BLaER1 (cell line): ENCODE measurements around the gene RGMA.
"Not testable (repeated sequence)": the region's sequence is repeated elsewhere in the genome, so short reads cannot be mapped to it uniquely, and the experiment has no call there.

Source experiments
- H3K27ac ChIP-seq: shearing (Covaris generic); formaldehyde crosslinking; 2 replicates; pipeline ENCODE4 v1.8.1; 2022
- H3K27me3 ChIP-seq: shearing (Covaris generic); formaldehyde crosslinking; 2 replicates; pipeline ENCODE4 v1.8.1; 2022
- H3K36me3 ChIP-seq: shearing (Covaris generic); formaldehyde crosslinking; 2 replicates; pipeline ENCODE4 v1.8.1; 2022
- H3K4me1 ChIP-seq: shearing (Covaris generic); formaldehyde crosslinking; 2 replicates; pipeline ENCODE4 v1.8.1; 2022
- H3K4me2 ChIP-seq: shearing (Covaris generic); formaldehyde crosslinking; 2 replicates; pipeline ENCODE4 v1.8.1; 2022
- H3K4me3 ChIP-seq: shearing (Covaris generic); formaldehyde crosslinking; 2 replicates; pipeline ENCODE4 v1.8.1; 2022
- H3K9ac ChIP-seq: shearing (Covaris generic); formaldehyde crosslinking; 2 replicates; pipeline ENCODE4 v1.8.1; 2022
- H3K9me3 ChIP-seq: shearing (Covaris generic); formaldehyde crosslinking; 2 replicates; pipeline ENCODE4 v1.8.1; 2022
- H4K20me1 ChIP-seq: shearing (Covaris generic); formaldehyde crosslinking; 2 replicates; pipeline ENCODE4 v1.8.1; 2022
- Cebpa-rat ChIP-seq: shearing (Covaris generic); IDR thresholded peaks from 2 replicates; pipeline ENCODE4 v1.8.1; 2022

The RGMA gene

DNA sequence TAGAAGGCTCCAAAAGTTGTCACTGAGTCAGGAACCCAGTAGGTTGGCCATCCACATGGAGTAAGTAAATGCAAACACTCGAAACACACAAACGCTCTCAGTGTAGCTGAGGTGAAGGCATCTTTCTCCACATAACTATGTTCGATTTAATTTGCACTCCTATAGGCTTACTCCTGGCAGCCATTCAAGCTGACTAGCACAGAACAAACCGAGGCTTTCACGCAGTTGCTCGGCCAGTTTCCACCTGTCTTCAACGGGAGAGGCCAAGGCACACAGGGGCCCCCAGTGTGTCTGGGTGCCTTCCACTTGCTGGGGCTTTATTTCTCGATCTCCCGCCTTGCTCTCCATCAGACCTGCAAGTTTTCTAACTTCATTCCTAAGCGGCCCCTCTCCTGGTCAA, 18.9 kb downstream of the RGMA start:
- Histone ChIP-seq H3K9me3 (no peaks in the 10 kb centered on the region), H3K4me1 (peaks cover 86% of the 10 kb centered on the region), H3K9ac (no peak overlapping the region), H3K4me3 (no peak overlapping the region), H3K27ac (no peak overlapping the region), H4K20me1 (peaks cover 100% of the 10 kb centered on the region), H3K27me3 (no peaks in the 10 kb centered on the region), H3K4me2 (no peak overlapping the region), H3K36me3 (peaks cover 66% of the 10 kb centered on the region)
- TF ChIP-seq Cebpa-rat: no peak

DNA sequence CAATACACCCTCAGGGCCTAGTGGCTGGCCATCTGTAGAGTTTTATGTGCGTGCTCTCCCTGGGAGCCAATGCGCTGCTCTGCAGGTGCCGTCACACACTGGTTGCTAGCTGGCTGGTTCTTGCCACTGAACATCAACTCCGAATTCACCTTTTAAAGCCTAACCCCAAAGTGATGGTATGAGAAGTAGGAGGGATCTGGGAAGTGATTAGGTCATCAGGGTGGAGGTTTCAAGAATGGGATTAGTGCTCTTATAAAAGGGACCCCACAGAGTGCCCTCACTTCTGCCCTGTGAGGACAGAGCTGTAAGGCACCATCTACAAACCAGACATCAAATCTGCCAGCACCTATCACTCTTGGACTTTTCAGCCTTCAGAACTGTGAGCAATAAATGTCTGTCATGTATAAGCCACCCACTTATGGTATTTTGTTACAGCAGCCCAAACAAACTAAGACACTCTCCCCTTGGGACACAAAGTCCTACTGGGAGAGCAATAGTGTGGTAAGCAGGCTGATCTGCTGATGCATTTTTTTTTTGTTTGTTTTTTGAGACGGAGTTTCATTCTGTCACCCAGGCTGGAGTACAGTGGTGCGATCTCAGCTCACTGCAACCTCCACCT, 20.3 kb downstream of the RGMA start:
- Histone ChIP-seq H3K36me3 (peaks cover 80% of the 10 kb centered on the region), H4K20me1 (peaks cover 100% of the 10 kb centered on the region), H3K4me1 (peaks cover 86% of the 10 kb centered on the region), H3K9ac (no peak overlapping the region), H3K4me2 (no peak overlapping the region), H3K27ac (no peak overlapping the region), H3K4me3 (no peak overlapping the region), H3K9me3 (no peaks in the 10 kb centered on the region), H3K27me3 (no peaks in the 10 kb centered on the region)
- TF ChIP-seq Cebpa-rat: no peak

DNA sequence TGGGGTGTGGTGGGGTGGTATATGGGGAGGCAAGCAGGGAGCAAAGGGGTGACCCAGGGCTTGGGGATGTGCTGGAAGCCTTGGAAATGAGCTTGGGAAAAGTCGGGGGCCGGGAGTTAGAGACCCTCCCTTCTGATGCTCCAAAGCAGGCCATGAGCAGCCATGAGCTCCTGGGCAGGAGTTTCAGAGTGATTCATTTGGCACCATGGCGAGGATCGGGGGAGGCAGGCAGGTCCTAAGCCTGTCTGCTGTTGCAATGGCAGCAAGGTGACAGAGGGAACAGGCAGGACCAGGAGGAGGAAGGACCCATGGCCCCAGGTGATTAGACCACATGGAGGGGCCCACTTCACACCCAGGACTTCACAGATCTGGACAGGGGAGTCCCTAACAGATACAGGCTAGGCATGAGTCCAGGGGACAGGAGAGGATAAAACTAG, 21.3 kb downstream of the RGMA start:
- Histone ChIP-seq H3K4me2 (no peak overlapping the region), H3K9me3 (no peaks in the 10 kb centered on the region), H3K27me3 (no peaks in the 10 kb centered on the region), H3K4me1 (peaks cover 88% of the 10 kb centered on the region), H3K9ac (no peak overlapping the region), H3K36me3 (peaks cover 87% of the 10 kb centered on the region), H4K20me1 (peaks cover 100% of the 10 kb centered on the region), H3K27ac (no peak overlapping the region), H3K4me3 (no peak overlapping the region)
- no peak for TF ChIP-seq Cebpa-rat

- Histone ChIP-seq H3K27me3 (no peaks in the 10 kb centered on the region), H3K9ac (no peak overlapping the region), H4K20me1 (peaks cover 100% of the 10 kb centered on the region), H3K36me3 (peaks cover 87% of the 10 kb centered on the region), H3K9me3 (no peaks in the 10 kb centered on the region), H3K4me1 (peaks cover 88% of the 10 kb centered on the region), H3K27ac (no peak overlapping the region), H3K4me3 (no peak overlapping the region), H3K4me2 (no peak overlapping the region)
- no peak for TF ChIP-seq Cebpa-rat
Observed at GRCh38 chr15:93066834-93067648, 22.0 kb downstream of the RGMA start.

- Histone ChIP-seq H3K27ac (no peak overlapping the region), H3K27me3 (no peaks in the 10 kb centered on the region), H3K9ac (no peak overlapping the region), H3K4me2 (peak overlapping the region; percentile 73; the same call in 1 of the 2 replicates), H3K9me3 (no peaks in the 10 kb centered on the region), H4K20me1 (peaks cover 100% of the 10 kb centered on the region), H3K4me1 (peaks cover 88% of the 10 kb centered on the region), H3K4me3 (no peak overlapping the region), H3K36me3 (peaks cover 83% of the 10 kb centered on the region)
- TF ChIP-seq Cebpa-rat: no peak
Observed at GRCh38 chr15:93066224-93066681, 22.8 kb downstream of the RGMA start.

GRCh38 chr15:93065641-93066045, 23.4 kb downstream of the RGMA start:
- no peak overlapping the region for H3K4me3 ChIP-seq
- H3K9me3 ChIP-seq: no peaks in the 10 kb centered on the region
- H3K4me2 ChIP-seq: peak overlapping the region; percentile 73
- H3K4me1 ChIP-seq: peaks cover 88% of the 10 kb centered on the region
- H3K9ac ChIP-seq: peak overlapping the region; percentile 43; the same call in 1 of the 2 replicates
- peaks cover 83% of the 10 kb centered on the region for H3K36me3 ChIP-seq
- H3K27me3 ChIP-seq: no peaks in the 10 kb centered on the region
- H3K27ac ChIP-seq: peak overlapping the region; percentile 22; the same call in 1 of the 2 replicates
- no peak for TF ChIP-seq Cebpa-rat
- peaks cover 100% of the 10 kb centered on the region for H4K20me1 ChIP-seq

- TF ChIP-seq Cebpa-rat: no peak
- Histone ChIP-seq H3K4me3 (0 out of 2 replicates have a peak overlapping the region, but pooled peaks have one; percentile 11), H3K9me3 (no peaks in the 10 kb centered on the region), H3K4me2 (peak overlapping the region; percentile 73), H3K36me3 (peaks cover 83% of the 10 kb centered on the region), H3K4me1 (peaks cover 82% of the 10 kb centered on the region), H3K9ac (peak overlapping the region; percentile 38; the same call in 1 of the 2 replicates), H3K27me3 (no peaks in the 10 kb centered on the region), H4K20me1 (peaks cover 100% of the 10 kb centered on the region), H3K27ac (peak overlapping the region; percentile 59)
Observed at GRCh38 chr15:93063796-93064690, 25.0 kb downstream of the RGMA start.

DNA sequence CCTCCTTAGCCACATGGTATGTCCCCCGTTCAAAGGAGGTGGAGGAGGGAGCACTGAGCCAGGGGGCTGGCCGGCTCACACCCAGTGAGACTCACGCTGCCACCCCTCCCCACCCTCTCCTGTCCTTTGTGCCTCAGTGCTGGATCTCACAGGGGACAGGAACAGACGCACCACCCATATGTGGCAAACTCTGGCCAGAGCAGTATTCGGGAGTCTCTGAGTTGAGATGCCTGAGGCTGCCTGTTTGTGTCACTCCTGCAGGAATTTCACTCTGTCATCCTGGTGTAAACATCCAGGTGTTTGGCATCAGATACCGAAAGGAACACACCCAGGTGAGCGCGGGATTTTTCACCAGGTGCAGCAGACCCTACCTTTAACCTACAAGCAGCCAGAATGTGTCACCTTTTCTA, 25.7 kb downstream of the RGMA start:
- Histone ChIP-seq H3K36me3 (peaks cover 81% of the 10 kb centered on the region), H3K4me3 (0 out of 2 replicates have a peak overlapping the region, but pooled peaks have one; percentile 11), H3K27me3 (no peaks in the 10 kb centered on the region), H3K9ac (peak overlapping the region; percentile 38), H3K9me3 (no peaks in the 10 kb centered on the region), H3K4me2 (peak overlapping the region; percentile 73), H4K20me1 (peaks cover 100% of the 10 kb centered on the region), H3K4me1 (peaks cover 79% of the 10 kb centered on the region), H3K27ac (peak overlapping the region; percentile 59; the same call in 1 of the 2 replicates)
- no peak for TF ChIP-seq Cebpa-rat

- peak overlapping the region; percentile 73 for H3K4me2 ChIP-seq
- not testable (repeated sequence) for H3K27me3 ChIP-seq, H3K9me3 ChIP-seq, H3K4me3 ChIP-seq
- H4K20me1 ChIP-seq: peaks cover 100% of the 10 kb centered on the region
- H3K36me3 ChIP-seq: peaks cover 81% of the 10 kb centered on the region
- peak overlapping the region; percentile 48; the same call in 1 of the 2 replicates for H3K9ac ChIP-seq
- H3K4me1 ChIP-seq: peaks cover 79% of the 10 kb centered on the region
- peak overlapping the region; percentile 26; the same call in 1 of the 2 replicates for H3K27ac ChIP-seq
Observed at GRCh38 chr15:93062628-93063261, 26.3 kb downstream of the RGMA start.
